ENCODE data around the gene RNGTT.

DNA sequence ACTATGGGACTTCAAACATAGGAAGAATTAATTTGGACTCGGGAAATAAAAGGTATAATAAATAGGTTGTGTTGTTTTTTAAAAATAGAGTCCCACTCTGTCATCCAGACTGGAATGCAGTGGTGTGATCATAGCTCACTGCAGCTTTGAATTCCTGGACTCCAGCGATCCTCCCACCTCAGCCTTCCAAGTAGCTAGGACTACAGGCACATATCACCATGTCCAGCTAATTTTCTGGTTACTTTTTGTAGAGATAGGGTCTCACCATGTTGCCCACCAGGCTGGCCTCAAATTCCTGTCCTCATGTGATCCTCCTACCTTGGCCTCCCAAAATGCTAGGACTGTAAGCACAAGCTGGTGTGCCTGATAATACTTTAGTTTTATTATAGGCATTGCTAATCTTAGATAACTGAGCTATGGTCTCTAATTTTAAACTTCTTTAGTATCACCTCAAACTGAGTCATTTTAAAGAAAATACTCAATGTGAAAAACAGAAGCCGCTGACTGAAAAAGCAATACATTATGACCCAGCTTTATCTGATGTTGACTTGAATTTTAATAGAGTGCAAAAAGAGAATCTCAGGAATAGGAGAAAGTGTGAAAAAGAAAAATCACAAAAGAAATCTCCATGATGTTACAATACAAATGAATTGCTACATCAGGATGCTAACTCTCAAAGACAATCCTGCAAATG is 251.0 kb downstream of the RNGTT start:
- TF ChIP-seq, protein P1, sequence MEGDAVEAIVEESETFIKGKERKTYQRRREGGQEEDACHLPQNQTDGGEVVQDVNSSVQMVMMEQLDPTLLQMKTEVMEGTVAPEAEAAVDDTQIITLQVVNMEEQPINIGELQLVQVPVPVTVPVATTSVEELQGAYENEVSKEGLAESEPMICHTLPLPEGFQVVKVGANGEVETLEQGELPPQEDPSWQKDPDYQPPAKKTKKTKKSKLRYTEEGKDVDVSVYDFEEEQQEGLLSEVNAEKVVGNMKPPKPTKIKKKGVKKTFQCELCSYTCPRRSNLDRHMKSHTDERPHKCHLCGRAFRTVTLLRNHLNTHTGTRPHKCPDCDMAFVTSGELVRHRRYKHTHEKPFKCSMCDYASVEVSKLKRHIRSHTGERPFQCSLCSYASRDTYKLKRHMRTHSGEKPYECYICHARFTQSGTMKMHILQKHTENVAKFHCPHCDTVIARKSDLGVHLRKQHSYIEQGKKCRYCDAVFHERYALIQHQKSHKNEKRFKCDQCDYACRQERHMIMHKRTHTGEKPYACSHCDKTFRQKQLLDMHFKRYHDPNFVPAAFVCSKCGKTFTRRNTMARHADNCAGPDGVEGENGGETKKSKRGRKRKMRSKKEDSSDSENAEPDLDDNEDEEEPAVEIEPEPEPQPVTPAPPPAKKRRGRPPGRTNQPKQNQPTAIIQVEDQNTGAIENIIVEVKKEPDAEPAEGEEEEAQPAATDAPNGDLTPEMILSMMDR (IDR thresholded peaks at IDR 0.05), result no peak
- TF ChIP-seq POLR2AphosphoS5 (IDR thresholded peaks at IDR 0.05) (no peak), EP300 (IDR thresholded peaks at IDR 0.05) (no peak)
